Mucosa of rectum (tissue), 2 donors: Measurements from ENCODE around the gene LSR.

Source experiments
- H3K27ac ChIP-seq, 2 donors: one replicate each; pipeline ENCODE4 v1.7.0; 2013; ENCODE audit warnings: inconsistent platforms in 2 of 2, low read depth in 2 of 2, low read length in 2 of 2
- H3K27me3 ChIP-seq, 2 donors: one replicate each; pipeline ENCODE4 v1.7.0; 2013; ENCODE audit warnings: low read length in 2 of 2; ENCODE audit not compliant: control insufficient read depth in 2 of 2, insufficient read depth in 2 of 2
- H3K36me3 ChIP-seq, 2 donors: one replicate each; pipeline ENCODE4 v1.7.0; 2013; ENCODE audit warnings: low read length in 2 of 2; ENCODE audit not compliant: control insufficient read depth in 2 of 2, insufficient read depth in 2 of 2
- H3K4me1 ChIP-seq, 2 donors: one replicate each; pipeline ENCODE4 v1.7.0; 2013; ENCODE audit warnings: low read length in 2 of 2, mild to moderate bottlenecking in 1 of 2; ENCODE audit not compliant: control insufficient read depth in 2 of 2, insufficient read depth in 2 of 2
- H3K4me3 ChIP-seq, 2 donors: one replicate each; pipeline ENCODE4 v1.7.0; 2013; ENCODE audit warnings: low read length in 2 of 2
- H3K9ac ChIP-seq, 2 donors: one replicate each; pipeline ENCODE4 v1.7.0; 2013; ENCODE audit warnings: low read length in 2 of 2, low read depth in 1 of 2, mild to moderate bottlenecking in 1 of 2
- H3K9me3 ChIP-seq, 2 donors: one replicate each; pipeline ENCODE4 v1.7.0; 2013; ENCODE audit warnings: low read length in 2 of 2; ENCODE audit not compliant: control insufficient read depth in 2 of 2
- donor health status: healthy.
- donor health status: Normal muscosa, but diverticular disease.

LSR gene

GRCh38 chr19:35247526-35248309 lies 1.1 kb upstream of the LSR start:
- H3K9me3 ChIP-seq, result no peaks in the 10 kb centered on the region
- no peaks in the 10 kb centered on the region for H3K27me3 ChIP-seq
- peak overlapping the region; percentile 89 to 96 for H3K9ac ChIP-seq
- peak overlapping the region; percentile 92 to 96 for H3K27ac ChIP-seq
- H3K36me3 ChIP-seq, result peaks cover 6 to 9% of the 10 kb centered on the region in 2 donors
- peak overlapping the region; percentile 89 to 98 for H3K4me3 ChIP-seq
- H3K4me1 ChIP-seq, result peaks cover 12 to 20% of the 10 kb centered on the region in 2 donors

- H3K4me3 ChIP-seq, result peak overlapping the region; percentile 89 to 98
Observed at GRCh38 chr19:35249146-35249847, 495 bp downstream of the LSR start.

GRCh38 chr19:35249848-35250711 lies 1.3 kb downstream of the LSR start:
- Histone ChIP-seq H3K36me3 (peaks cover 18 to 20% of the 10 kb centered on the region in 2 donors), H3K4me3 (peak overlapping the region; percentile 89 to 98), H3K9me3 (no peaks in the 10 kb centered on the region), H3K4me1 (peaks cover 12 to 20% of the 10 kb centered on the region in 2 donors), H3K9ac (peak overlapping the region in 1 of 2 donors; percentile 96), H3K27ac (peak overlapping the region in 1 of 2 donors; percentile 92), H3K27me3 (no peaks in the 10 kb centered on the region)

More at GRCh38 chr19:35249146-35249847, 495 bp downstream of the LSR start:
- Histone ChIP-seq H3K27me3 (no peaks in the 10 kb centered on the region), H3K9me3 (no peaks in the 10 kb centered on the region), H3K9ac (peak overlapping the region; percentile 89 to 96), H3K36me3 (peaks cover 10 to 13% of the 10 kb centered on the region in 2 donors), H3K4me1 (peaks cover 12 to 20% of the 10 kb centered on the region in 2 donors), H3K27ac (peak overlapping the region; percentile 92 to 96)

GRCh38 chr19:35251456-35251855 lies 2.7 kb downstream of the LSR start:
- H3K9me3 ChIP-seq, result no peaks in the 10 kb centered on the region
- no peak overlapping the region for H3K27ac ChIP-seq
- peaks cover 12 to 20% of the 10 kb centered on the region in 2 donors for H3K4me1 ChIP-seq
- no peaks in the 10 kb centered on the region for H3K27me3 ChIP-seq
- no peak overlapping the region for H3K4me3 ChIP-seq
- no peak overlapping the region for H3K9ac ChIP-seq
- H3K36me3 ChIP-seq, result peaks cover 23 to 25% of the 10 kb centered on the region in 2 donors

- Histone ChIP-seq H3K27ac (no peak overlapping the region), H3K9ac (no peak overlapping the region), H3K4me3 (no peak overlapping the region), H3K9me3 (no peaks in the 10 kb centered on the region), H3K4me1 (peaks cover 7 to 11% of the 10 kb centered on the region in 2 donors), H3K36me3 (peaks cover 25 to 26% of the 10 kb centered on the region in 2 donors), H3K27me3 (no peaks in the 10 kb centered on the region)
Observed at GRCh38 chr19:35253316-35254286, 4.8 kb downstream of the LSR start.

- H3K4me1 ChIP-seq, result peaks cover 7 to 9% of the 10 kb centered on the region in 2 donors
- H3K9ac ChIP-seq, result no peak overlapping the region
- H3K27me3 ChIP-seq, result no peaks in the 10 kb centered on the region
- H3K27ac ChIP-seq, result no peak overlapping the region
- H3K9me3 ChIP-seq, result no peaks in the 10 kb centered on the region
- H3K36me3 ChIP-seq, result peaks cover 28 to 30% of the 10 kb centered on the region in 2 donors
- H3K4me3 ChIP-seq, result no peak overlapping the region
Observed at GRCh38 chr19:35254341-35255297, 5.8 kb downstream of the LSR start.

- H3K27ac ChIP-seq, result no peak overlapping the region
- H3K4me3 ChIP-seq, result no peak overlapping the region
- no peaks in the 10 kb centered on the region for H3K9me3 ChIP-seq
- no peaks in the 10 kb centered on the region for H3K27me3 ChIP-seq
- H3K36me3 ChIP-seq, result peaks cover 25 to 32% of the 10 kb centered on the region in 2 donors
- no peak overlapping the region for H3K9ac ChIP-seq
- no peaks in the 10 kb centered on the region for H3K4me1 ChIP-seq
Observed at GRCh38 chr19:35256566-35256965, 7.8 kb downstream of the LSR start.

GRCh38 chr19:35257113-35257461 lies 8.3 kb downstream of the LSR start:
- no peak overlapping the region for H3K27ac ChIP-seq
- no peak overlapping the region for H3K9ac ChIP-seq
- H3K36me3 ChIP-seq, result peaks cover 30 to 34% of the 10 kb centered on the region in 2 donors

More at GRCh38 chr19:35257113-35257461, 8.3 kb downstream of the LSR start:
- Histone ChIP-seq H3K4me1 (no peaks in the 10 kb centered on the region), H3K9me3 (no peaks in the 10 kb centered on the region), H3K27me3 (no peaks in the 10 kb centered on the region), H3K4me3 (no peak overlapping the region)
